Measurements from ENCODE around the gene KIAA1586. TPM values are rescaled to one million over a fixed set of nuclear protein-coding genes. Genes with fewer than 3 reads are reported as not detected.

The KIAA1586 gene
- total RNA-seq, 2 donors from 2014 or later: 3.7 to 4.7 TPM

DNA sequence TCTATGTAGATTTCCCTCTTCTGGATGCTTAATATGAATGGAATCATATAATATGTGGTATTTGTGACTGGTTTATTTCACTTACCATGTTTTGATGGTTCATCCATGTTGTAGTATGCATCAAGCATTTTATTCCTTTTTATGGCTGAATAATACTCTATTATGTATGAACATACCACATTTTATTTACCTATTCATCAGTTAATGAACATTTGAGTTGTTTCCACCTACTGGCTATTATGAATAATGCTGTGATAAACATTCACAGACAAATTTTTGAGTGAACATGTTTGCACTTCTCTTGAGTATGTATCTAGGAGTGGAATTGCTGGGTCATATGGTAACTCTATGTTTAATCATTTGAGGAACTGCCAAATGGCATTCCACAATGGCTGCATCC is 28.6 kb downstream of the KIAA1586 start:
- TF ChIP-seq, protein P1, sequence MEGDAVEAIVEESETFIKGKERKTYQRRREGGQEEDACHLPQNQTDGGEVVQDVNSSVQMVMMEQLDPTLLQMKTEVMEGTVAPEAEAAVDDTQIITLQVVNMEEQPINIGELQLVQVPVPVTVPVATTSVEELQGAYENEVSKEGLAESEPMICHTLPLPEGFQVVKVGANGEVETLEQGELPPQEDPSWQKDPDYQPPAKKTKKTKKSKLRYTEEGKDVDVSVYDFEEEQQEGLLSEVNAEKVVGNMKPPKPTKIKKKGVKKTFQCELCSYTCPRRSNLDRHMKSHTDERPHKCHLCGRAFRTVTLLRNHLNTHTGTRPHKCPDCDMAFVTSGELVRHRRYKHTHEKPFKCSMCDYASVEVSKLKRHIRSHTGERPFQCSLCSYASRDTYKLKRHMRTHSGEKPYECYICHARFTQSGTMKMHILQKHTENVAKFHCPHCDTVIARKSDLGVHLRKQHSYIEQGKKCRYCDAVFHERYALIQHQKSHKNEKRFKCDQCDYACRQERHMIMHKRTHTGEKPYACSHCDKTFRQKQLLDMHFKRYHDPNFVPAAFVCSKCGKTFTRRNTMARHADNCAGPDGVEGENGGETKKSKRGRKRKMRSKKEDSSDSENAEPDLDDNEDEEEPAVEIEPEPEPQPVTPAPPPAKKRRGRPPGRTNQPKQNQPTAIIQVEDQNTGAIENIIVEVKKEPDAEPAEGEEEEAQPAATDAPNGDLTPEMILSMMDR (IDR thresholded peaks at IDR 0.05): no peak
- Histone ChIP-seq H3K27ac (no peak overlapping the region), H3K4me1 (no peaks in the 10 kb centered on the region)

DNA sequence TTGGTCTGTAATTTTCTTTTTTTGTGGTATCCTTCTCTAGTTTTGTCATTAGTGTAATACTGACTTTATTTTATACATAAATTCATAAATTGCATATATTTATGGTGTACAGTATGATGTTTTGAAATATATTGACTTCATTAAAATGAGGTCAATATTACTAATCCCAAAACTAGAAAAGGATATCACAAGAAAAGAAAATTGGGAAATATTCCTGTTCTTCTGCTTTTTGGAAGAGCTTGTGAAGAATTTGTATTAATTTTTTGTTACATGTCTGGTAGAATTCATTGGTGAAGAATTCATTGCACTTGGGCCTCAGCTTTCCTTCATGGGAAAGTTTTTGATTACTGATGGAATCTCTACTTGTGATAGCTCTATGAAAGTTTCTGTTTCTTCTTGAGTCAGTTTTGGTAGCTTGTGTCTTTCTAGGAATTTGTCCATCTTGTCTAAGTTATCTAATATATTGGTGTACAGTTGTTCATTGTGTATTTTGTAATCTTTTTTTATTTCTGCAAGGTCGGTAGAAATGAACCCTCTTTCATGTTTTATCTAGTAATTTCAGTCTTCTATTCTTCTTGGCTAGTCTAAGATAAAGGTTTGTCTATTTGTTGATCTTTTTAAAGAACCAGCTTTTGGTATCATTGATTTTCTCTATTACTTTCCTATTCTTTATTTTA is 32.2 kb downstream of the KIAA1586 start:
- no peaks in the 10 kb centered on the region for H3K27me3 ChIP-seq
- no peaks in the 10 kb centered on the region for H3K4me1 ChIP-seq
- no peaks in the 10 kb centered on the region for H3K36me3 ChIP-seq
- TF ChIP-seq, protein P1 (IDR thresholded peaks at IDR 0.05): no peak
- no peak overlapping the region for H3K4me3 ChIP-seq
- H3K9me3 ChIP-seq: no peaks in the 10 kb centered on the region
- DNase-seq (ENCODE audit: low spot score): no peak
- no peak overlapping the region for H3K27ac ChIP-seq

More for the DNA sequence above, 28.6 kb downstream of the KIAA1586 start:
- DNase-seq (ENCODE audit: low spot score): no peak
- no peaks in the 10 kb centered on the region for H3K36me3 ChIP-seq
- H3K27me3 ChIP-seq: no peaks in the 10 kb centered on the region
- H3K4me3 ChIP-seq: no peak overlapping the region
- no peaks in the 10 kb centered on the region for H3K9me3 ChIP-seq

DNA sequence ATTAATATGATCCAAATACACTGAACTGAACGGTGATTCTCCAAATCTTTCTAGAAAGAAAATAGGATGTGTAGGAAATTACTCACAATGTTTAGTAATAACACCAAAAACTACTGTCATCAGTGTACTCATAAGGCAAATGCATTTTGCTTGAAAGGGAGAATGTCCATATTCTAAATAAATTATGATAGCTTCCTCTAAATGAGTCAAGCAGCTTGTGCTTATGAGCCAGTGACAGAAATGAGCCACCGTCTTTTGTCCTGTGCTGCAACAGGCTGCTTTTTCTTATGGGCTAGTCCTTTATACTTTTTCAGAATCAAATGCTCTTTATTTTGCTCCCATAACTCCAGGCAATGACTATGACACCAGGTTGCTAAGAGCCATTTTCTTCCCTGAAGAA is 39.0 kb downstream of the KIAA1586 start:
- H3K9me3 ChIP-seq: no peaks in the 10 kb centered on the region
- peaks cover 0 to 6% of the 10 kb centered on the region in 2 donors for H3K4me1 ChIP-seq
- no peaks in the 10 kb centered on the region for H3K27me3 ChIP-seq
- no peak overlapping the region for H3K27ac ChIP-seq
- TF ChIP-seq, protein P1 (IDR thresholded peaks at IDR 0.05): no peak
- DNase-seq (ENCODE audit: low spot score): no peak
- no peaks in the 10 kb centered on the region for H3K36me3 ChIP-seq
- no peak overlapping the region for H3K4me3 ChIP-seq

DNA sequence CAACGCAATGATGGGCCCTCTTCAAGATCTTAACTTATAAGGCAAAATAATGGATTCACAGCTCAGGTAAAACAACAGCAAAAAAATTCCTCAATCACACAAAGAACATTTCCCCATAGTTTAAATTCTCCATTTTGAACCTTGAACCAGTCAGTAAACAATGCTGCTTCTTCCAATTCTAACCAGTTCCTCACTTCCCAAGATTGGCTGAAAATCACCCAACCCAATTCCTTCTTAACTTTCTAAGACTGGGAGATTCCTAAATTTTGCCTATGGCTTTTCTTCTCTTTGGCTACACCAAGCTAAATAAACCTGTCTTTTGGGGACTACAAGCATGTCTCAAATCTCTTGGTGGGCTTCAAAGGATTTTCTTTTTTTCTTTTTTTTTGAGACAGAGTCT is 40.4 kb downstream of the KIAA1586 start:
- no peaks in the 10 kb centered on the region for H3K36me3 ChIP-seq
- no peak for DNase-seq (ENCODE audit: low spot score)

DNA sequence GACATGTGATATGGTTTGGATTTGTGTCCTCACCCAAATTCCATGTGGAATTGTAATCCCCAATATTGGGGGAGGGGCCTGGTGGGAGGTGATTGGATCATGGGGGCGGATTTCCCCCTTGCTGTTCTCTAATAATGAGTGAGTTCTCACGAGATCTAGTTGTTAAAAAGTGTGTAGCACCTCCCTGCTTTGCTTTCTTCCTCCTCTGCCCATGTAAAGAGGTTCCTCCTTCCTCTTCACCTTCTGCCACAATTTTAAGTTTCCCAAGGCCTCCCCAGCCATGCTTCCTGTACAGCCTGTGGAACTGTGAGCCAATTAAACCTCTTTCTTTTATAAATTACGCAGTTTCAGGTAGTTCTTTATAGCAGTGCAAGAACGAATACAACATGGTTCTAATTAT is 41.4 kb downstream of the KIAA1586 start:
- Histone ChIP-seq H3K9me3 (no peaks in the 10 kb centered on the region), H3K27me3 (no peaks in the 10 kb centered on the region), H3K4me3 (no peak overlapping the region), H3K4me1 (peaks cover 0 to 22% of the 10 kb centered on the region in 2 donors), H3K27ac (no peak overlapping the region), H3K36me3 (peaks cover 9% of the 10 kb centered on the region)
- DNase-seq (ENCODE audit: low spot score): no peak
- TF ChIP-seq, protein P1 (IDR thresholded peaks at IDR 0.05): no peak

More for the DNA sequence above, 40.4 kb downstream of the KIAA1586 start:
- Histone ChIP-seq H3K4me3 (no peak overlapping the region), H3K9me3 (no peaks in the 10 kb centered on the region), H3K27ac (no peak overlapping the region), H3K4me1 (peaks cover 0 to 11% of the 10 kb centered on the region in 2 donors), H3K27me3 (no peaks in the 10 kb centered on the region)
- TF ChIP-seq, protein P1 (IDR thresholded peaks at IDR 0.05): no peak

DNA sequence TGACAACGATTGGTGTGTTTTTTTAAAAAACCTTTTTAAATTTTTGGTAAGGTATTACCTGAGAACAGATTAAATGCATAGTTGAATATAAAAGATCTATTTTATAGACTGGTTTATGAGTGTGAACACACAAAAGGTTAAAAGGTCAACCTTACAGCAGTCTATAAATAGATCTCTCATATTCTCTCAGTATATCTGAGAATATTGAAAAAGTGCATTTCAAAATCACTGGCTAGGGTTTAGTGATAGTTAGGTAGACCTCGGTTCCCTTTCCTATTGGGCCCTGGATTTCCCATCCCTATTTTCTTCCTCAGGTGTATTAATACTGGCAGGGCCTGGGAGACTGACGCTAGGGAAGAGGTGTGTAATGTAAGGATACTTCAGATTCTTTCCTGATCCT is 42.8 kb downstream of the KIAA1586 start:
- TF ChIP-seq, protein P1 (IDR thresholded peaks at IDR 0.05): no peak

More for the DNA sequence above, 42.8 kb downstream of the KIAA1586 start:
- Histone ChIP-seq H3K36me3 (peaks cover 9% of the 10 kb centered on the region), H3K4me1 (peaks cover 0 to 34% of the 10 kb centered on the region in 2 donors), H3K4me3 (peak overlapping the region in 1 of 2 donors; percentile 61), H3K27ac (peak overlapping the region; percentile 72 to 86), H3K9me3 (no peaks in the 10 kb centered on the region), H3K27me3 (no peaks in the 10 kb centered on the region)
- DNase-seq (ENCODE audit: low spot score): no peak

Data from right atrium auricular region (tissue), 2 donors.